ENCODE measurements around the gene TERB2. TPM values are rescaled to one million over a fixed set of nuclear protein-coding genes. Genes with fewer than 3 reads are reported as not detected.

TERB2 gene
- total RNA-seq, 1 experiment from 2014 or later, result not detected

DNA sequence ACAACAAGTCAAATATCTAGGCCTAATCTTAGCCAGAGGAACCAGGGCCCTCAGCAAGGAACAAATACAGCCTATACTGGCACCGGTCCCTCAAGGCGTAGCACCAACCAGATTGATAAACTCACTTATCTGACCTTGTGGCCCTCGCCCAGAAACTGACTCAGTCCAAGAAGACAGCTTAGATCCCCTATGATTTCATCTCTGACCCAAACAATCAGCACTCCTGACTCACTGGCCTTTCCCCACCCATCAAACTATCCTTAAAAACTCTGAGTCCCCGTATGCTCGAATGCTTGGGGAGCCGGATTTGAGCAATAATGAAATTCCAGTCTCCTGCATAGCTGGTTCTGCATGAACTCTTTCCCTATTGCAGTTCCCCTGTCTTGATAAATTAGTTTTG, 64.9 kb downstream of the TERB2 start:
- H4K20me1 ChIP-seq (ENCODE audit: control insufficient read depth, insufficient read depth, insufficient read length), result no peaks in the 10 kb centered on the region
- H2AFZ ChIP-seq (ENCODE audit: low read length), result no peak overlapping the region
- no peak overlapping the region for H2BK12ac ChIP-seq (ENCODE audit: insufficient read length, low read depth, low read length)
- no peak overlapping the region for H2AK5ac ChIP-seq (ENCODE audit: insufficient read length, low read length)
- no peak overlapping the region for H2BK20ac ChIP-seq (ENCODE audit: low read depth, low read length, poor library complexity, severe bottlenecking)
- no peaks in the 10 kb centered on the region for H3K79me2 ChIP-seq (ENCODE audit: insufficient read depth, low read length)
- H4K8ac ChIP-seq (replicated peaks; ENCODE audit: insufficient read length, low read depth, low read length), result no peak overlapping the region
- no peak overlapping the region for H4K91ac ChIP-seq (ENCODE audit: insufficient read length, low read depth, low read length)
- Mint-ChIP-seq H3K27ac (no peak overlapping the region; a peak in 1 of 7 replicates), H3K27me3 (ENCODE audit: low read depth) (peaks cover 25% of the 10 kb centered on the region), H3K36me3 (ENCODE audit: insufficient read depth in 1 of 3, low read depth in 3 of 3) (peaks cover 3 to 7% (median 5%) of the 10 kb centered on the region in 3 experiments; a peak in 5 of 7 replicates), H3K4me3 (no peak overlapping the region; a peak in 1 of 5 replicates), H3K4me1 (peaks cover 14 to 17% of the 10 kb centered on the region in 2 experiments), H3K9me3 (peaks cover 11 to 18% of the 10 kb centered on the region in 2 experiments; a peak in 3 of 5 replicates)
- H3K27me3 ChIP-seq (ENCODE audit: insufficient read depth, low read length), result no peaks in the 10 kb centered on the region
- H4K5ac ChIP-seq (ENCODE audit: insufficient read length, low read depth, low read length), result no peak overlapping the region
- WGBS (ENCODE audit: extremely low coverage, insufficient read length, low lambda C conversion rate), result no CpG with 5 or more reads among the region's 6 CpGs
- no peak overlapping the region for H3T11ph ChIP-seq (ENCODE audit: low read length)
- DNase-seq, result no peak
- no peak overlapping the region for H2BK120ac ChIP-seq (ENCODE audit: low read depth, low read length, poor library complexity, severe bottlenecking)
- no peak overlapping the region for H3K9ac ChIP-seq (ENCODE audit: extremely low read depth, insufficient read length, low read length)
- TF ChIP-seq CTCF (conservative IDR thresholded peaks at IDR 0.05), result no peak
- no peaks in the 10 kb centered on the region for H3K9me3 ChIP-seq (ENCODE audit: control insufficient read depth, low read depth, low read length)
- no peak overlapping the region for H3K18ac ChIP-seq (ENCODE audit: insufficient read length, low read depth, low read length)
- H3K4me1 ChIP-seq (ENCODE audit: insufficient read depth, low read length), result peaks cover 5% of the 10 kb centered on the region
- peaks cover 5% of the 10 kb centered on the region for H3K23me2 ChIP-seq (ENCODE audit: insufficient read length, low read depth, low read length, poor library complexity, severe bottlenecking)
- H3K4ac ChIP-seq (ENCODE audit: low read depth, low read length), result no peak overlapping the region
- no peaks in the 10 kb centered on the region for H3K79me1 ChIP-seq (ENCODE audit: insufficient read depth, low read depth, low read length, poor library complexity, severe bottlenecking)
- H3K4me2 ChIP-seq (ENCODE audit: insufficient read depth, insufficient read length, low read length), result no peak overlapping the region
- H3K23ac ChIP-seq (ENCODE audit: insufficient read length, low read depth, low read length), result no peak overlapping the region
- no peak overlapping the region for H3K56ac ChIP-seq (ENCODE audit: insufficient read length, low read depth, low read length)
- no peak overlapping the region for H2BK5ac ChIP-seq (ENCODE audit: insufficient read length, low read length)
- H3K27ac ChIP-seq (ENCODE audit: insufficient read length, low read depth, low read length), result no peak overlapping the region
- no peak overlapping the region for H3K14ac ChIP-seq (ENCODE audit: insufficient read depth, low read length)
- no peak overlapping the region for H2BK15ac ChIP-seq (ENCODE audit: low read depth, low read length)

All from H9 (cell line).